GM18951 (cell line): ENCODE data around the gene HAP1.
"Not testable (repeated sequence)": the region's sequence is repeated elsewhere in the genome, so short reads cannot be mapped to it uniquely, and the experiment has no call there.

Source experiments
- POLR2A ChIP-seq: IDR thresholded peaks from 4 replicates; pipeline ENCODE4 v1.6.1; 2011; ENCODE audit warnings: mild to moderate bottlenecking; ENCODE audit not compliant: insufficient read length, insufficient read depth; ENCODE audit errors: extremely low read depth
- in situ Hi-C: fragments of 300-500 bp; cut with MboI; formaldehyde crosslinking; loops from one replicate; pipeline ENCODE4 v1.12.0; 2022; ENCODE audit warnings: low sequenced_read_pairs, mixed read lengths, inconsistent platforms; ENCODE audit not compliant: unreplicated experiment

The HAP1 gene

DNA sequence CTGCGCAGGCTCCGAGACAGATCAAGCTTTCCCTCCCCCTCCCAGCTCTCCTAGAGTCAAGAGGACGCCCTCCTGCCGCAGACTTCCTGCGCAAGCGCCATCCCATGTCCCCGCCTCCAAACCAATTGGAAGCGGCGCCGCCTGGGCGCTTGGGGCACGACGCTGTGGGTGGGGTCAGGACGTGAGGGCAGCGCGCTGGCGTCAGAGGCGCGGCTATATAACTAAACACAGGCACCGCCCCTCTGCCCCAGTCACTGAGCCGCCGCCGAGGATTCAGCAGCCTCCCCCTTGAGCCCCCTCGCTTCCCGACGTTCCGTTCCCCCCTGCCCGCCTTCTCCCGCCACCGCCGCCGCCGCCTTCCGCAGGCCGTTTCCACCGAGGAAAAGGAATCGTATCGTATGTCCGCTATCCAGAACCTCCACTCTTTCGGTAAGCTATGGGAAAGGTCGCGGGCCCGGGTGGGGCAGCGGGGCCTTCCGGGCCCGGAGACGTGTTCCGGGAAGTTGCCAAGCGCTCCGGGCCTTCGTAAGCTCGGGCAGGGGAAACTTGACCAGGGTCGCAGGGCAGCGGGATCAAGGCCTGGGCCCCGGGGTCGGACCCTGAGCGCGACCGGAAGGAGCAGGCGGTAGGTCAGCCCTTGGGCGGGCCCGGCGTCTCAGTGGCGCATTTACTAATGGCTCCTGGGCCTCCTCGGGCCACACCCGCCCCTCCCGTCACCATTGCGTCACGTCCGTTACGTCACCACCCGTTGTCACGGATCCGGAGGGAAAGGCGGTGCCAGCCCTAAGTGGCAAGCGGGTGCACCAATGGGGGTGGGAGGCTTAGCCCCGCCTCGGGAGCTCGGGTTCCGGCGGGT lies 45.6 kb downstream of the HAP1 start, which contains the start of gene EIF1:
Gene EIF1 (plus strand): TSS at position 245 of the 856 bp plus-strand sequence. CDS start 154 bp downstream, at position 399.
- peak; percentile 99 for TF ChIP-seq POLR2A
- in situ Hi-C loops: no loop called here

DNA sequence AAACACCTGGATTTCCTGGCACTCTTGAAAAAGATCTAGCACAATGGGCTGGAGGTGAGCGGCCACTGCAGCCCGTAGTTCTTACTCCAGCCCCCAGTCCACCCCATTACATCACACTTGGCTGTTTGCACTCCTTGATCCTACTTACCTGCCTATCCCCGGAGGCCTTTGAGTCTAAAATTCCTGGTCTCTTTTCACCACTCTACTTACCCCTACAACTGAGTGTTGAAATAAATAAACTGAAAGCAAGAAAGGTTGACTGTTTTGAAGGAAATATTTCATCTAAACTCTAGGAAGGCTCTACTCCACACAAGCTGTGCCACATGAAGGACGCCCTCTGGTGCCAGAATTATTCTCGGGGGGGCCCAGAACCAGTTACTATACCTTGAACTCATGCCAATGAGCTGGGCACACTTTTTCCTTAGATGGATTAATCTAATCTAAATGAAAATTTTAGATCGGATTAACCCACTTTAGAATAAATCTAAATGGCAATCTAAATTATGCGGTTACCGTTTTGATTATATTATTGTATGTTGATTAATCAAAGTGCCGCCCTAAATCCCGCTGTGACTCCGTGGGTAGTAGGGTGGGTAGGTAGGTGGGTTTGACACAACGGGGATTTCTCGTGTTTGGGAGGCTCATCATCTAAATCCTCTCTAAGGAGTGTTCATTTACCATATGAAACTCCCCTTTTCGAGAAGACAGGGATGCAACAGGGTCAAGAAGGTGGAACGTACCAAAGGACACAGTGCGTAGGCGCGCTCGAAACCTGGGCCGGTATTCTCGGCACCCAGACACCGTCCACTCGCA lies 46.4 kb downstream of the HAP1 start:
- in situ Hi-C loops: no loop called here
- no peak for TF ChIP-seq POLR2A

DNA sequence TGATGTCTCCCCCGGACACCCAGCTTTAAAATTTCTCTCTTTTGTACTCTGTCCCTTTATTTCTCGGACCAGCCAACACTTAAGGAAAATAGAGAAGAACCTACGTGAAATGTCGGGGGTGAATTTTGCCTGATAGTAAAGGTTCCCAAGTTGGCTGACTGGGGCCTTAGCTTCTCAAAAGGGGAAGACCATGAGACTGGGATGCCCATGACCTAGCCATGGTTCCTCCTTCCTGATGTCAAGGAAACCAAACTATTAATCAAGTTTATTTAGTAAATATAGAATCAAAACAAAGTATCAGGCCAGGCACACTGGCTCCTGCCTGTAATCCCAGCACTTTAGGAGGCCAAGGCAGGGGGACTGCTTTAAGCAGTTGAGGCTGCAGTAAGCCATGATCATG lies 48.2 kb downstream of the HAP1 start:
- in situ Hi-C loops: no loop called here
- no peak for TF ChIP-seq POLR2A

DNA sequence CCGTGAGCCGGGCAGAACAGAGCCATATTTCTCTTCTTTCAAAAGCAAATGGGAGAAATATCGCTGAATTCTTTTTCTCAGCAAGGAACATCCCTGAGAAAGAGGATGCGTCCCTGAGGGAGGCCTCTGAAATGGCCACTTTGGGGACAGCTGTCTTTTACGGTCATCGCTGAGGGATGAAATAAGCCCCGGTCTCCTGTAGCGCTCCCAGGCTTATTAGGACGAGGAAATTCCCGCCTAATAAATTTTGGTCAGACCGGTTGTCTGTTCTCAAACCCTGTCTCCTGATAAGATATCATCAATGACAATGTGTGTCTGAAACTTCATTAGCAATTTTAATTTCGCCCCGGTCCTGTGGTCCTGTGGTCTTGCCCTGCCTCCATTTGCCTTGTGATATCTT lies 48.7 kb downstream of the HAP1 start:
- in situ Hi-C loops: not testable (repeated sequence)

DNA sequence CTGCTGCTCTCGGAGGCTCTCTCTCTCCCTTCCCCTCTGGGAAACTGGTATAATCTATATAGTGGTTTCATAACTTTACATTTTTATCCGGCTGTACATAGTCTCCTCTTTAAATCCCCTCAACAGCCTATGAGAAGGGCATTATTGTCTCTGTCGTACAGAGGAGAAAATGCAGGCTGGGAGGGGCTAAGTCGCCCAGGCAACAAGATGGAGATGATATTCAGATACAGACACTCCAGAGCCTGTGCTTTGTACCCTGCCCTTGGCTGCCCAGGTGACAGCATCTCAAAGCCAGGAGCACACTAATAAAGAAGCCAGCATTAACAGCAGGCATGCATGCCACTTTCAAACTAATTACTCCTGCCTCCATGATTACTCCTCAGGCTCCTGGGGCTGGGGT lies 50.4 kb downstream of the HAP1 start:
- in situ Hi-C loops: no loop called here
- TF ChIP-seq POLR2A: no peak

DNA sequence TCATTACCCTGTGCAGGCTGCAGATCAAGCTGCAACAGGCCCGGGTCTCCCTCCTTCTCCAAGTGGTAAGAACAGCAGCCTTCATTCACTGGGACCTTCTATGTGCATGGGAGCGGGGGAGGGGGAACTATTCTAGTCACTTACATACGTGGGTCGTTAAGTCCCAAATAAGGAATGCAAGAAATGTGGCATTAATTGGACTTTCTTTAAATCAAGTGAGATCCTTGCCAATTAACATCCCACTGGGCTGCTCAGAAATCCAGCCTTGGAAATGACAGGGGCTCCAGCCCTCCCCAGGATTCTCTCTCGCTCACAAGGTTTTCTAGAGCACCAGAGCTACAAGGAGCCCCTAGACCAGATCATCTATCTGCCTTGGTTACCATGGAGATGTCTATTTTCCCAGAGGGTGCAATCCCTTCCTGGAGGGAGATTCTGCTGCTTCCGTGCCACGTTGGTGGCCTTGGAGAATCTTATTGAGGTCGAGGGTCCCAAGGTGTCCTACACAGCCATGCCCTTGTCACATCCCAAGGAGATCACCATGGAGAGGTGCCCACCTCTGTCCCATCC lies 50.9 kb downstream of the HAP1 start:
- in situ Hi-C loops: no loop called here

DNA sequence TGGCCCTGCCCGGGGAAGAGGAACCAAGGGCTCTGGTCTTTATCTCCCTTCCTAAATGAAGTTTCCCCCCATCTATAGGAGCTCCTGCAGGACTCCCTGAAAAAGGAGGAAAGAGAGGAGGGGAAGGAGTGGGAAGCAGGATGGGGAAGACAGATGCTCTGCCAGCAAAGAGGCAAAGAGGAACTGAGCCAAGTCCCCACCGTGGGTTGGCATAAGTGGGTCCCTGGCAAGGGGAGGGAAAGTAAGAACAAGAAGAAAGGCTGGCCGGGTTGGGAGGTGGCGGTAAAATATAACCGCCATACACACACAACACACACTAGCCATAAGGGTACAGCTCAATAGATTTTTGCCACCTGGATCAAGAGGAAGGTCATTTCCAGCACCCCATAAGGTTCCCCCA lies 51.8 kb downstream of the HAP1 start:
- in situ Hi-C loops: no loop called here
- no peak for TF ChIP-seq POLR2A

More for the DNA sequence above, 50.9 kb downstream of the HAP1 start:
- no peak for TF ChIP-seq POLR2A

DNA sequence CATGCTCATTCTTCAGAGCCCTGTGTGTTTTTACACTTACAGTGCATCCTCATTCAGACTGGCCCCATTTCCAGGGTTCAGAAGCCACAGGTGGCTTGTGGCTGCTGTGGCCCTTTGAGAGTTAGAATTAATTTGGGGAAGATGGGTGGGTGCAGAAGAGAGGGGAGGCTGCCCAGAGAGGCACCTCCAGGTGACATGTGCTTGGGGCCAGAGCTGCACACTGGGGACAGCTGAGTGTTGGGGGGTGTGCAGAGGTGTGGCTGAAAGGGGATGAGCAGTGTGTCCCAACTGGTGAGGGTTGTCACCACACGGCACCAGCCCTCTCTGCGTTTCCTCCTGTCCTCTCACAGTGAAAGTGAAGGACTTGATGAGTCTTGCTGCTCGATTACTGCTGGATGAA lies 52.7 kb downstream of the HAP1 start:
- TF ChIP-seq POLR2A: no peak
- in situ Hi-C loops: no loop called here

DNA sequence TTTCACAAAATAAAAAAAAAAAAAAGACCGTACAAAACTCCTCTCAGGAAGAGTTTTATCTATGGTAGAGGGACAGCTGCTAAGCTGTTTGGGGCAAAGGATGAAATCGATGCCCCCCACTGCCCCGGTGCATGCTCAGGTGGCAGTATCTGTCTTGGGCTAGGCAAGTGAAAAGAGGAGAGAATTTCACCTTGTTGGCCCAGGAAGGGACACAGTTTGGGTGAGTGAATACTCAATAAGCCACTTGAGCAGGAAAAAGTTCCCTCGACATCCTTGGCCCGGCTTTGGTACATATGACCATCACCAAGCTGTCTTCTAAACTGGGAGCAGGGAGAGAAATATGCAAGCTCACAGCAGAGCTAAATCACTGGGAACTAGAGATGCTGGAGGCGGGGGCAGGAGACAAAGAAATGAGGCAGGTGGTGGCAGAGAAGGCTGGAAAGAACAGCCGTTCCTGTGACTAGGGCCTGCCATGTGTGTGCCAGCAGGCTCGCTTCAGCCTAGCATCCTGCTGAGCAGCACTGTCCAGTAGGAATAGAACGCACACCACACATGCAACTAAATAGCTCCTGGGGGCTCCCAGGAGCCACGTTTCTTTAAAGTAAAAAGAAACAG lies 53.9 kb downstream of the HAP1 start:
- no peak for TF ChIP-seq POLR2A
- in situ Hi-C loops: no loop called here

DNA sequence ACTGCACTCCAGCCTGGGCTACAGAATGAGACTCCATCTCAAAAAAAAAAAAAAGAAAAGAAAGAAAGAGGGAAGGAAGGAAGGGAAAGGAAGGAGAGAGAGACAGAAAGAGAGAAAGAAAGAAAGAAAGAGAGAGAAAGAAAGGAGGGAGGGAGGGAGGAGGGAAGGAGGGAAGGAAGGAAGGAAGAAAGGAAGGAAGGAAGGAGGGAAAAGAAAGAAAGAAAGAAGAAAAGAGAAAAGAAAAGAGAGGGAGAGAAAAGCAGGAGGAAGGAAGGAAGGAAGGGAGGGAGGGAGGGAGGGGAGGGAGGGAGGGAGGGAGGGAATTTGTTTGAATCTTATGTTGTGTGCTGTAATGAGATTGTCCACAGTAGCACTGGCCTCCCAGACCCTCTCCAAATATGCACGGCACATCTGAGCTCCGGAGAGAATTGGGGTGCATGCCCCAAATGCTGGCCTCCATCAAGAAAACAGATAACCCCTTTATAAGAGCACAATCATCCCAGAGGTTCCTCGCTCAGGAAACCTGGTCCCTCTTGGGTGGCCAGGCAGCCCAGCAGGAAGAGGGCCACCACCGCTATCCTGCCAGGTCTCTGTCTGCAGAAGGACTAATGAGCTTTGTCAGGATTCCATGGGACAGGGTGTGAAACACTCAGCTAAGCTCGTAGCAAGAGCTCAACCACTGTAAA lies 54.6 kb downstream of the HAP1 start:
- in situ Hi-C loops: no loop called here
- TF ChIP-seq POLR2A: no peak

DNA sequence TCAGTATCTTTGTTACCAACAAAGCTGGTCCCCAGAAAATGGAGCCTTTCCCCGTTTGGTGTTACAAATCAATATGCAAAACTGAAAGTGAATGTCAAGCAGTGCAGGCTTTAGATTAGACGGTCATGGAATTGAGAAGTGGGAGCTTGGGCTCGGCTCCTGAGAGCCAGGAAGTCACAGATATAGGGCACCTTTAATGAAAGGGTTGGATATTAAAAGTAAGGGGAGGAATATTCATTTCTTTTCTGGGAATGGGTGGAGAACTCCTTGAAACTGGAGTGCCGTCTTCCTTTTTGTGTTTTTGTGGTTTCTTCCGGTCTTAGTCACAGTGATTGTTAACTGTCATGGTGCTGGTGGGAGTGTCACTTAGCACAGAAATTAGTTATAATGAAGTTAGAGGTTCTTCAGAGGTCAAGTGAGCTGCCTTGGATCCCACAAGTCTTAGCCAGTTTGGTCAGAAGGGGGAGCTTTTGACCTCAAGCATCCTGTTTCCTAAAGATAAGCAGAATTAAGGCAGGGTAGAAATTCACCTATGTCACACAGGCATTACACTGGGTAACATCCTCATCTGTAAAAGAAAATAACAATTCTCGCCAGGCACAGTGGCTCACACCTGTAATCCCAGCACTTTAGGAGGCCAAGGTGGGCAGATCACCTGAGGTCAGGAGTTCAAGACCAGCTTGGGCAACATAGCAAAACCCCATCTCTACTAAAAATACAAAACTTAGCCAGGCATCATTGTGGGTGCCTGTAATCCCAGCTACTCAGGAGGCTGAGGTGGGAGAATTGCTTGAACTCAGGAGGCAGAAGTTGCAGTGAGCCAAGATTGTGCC lies 55.3 kb downstream of the HAP1 start:
- TF ChIP-seq POLR2A: no peak
- in situ Hi-C loops: no loop called here

DNA sequence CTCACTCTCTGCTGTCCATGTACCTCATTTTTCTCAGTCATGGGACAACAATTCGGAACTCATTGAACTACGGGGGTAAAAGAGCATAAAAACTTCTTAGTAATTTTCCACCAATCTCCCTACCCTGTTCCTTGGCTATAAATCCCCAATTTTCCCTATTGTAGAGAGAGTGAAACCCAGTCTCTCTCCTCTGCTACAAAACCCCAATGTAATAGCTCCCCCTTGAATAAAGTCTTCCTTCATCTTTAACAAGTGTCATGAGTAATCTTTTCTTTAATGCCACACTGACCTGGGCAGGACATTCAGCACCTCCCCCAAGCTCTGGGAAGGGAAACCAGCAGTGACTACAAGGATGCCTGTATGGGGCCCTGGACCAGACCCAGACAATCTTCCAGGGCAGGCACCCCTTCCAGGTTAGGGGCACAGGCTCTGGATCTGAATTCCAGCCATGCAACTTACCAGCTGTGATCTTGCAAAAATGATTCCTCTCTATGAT lies 56.0 kb downstream of the HAP1 start:
- in situ Hi-C loops: no loop called here
- TF ChIP-seq POLR2A: peak; percentile 62
